HG03066 (cell line): Measurements from ENCODE around the gene KIAA0825.
A peak's percentile ranks its signal among the peaks of the same experiment; 100 is the strongest.
"Not testable (repeated sequence)": the region's sequence is repeated elsewhere in the genome, so short reads cannot be mapped to it uniquely, and the experiment has no call there.

Source experiments
- ATAC-seq: cut with Tn5 transposase; IDR thresholded peaks from one replicate; pipeline ENCODE4 v1.9.1; 2021; ENCODE audit warnings: low read depth; ENCODE audit not compliant: unreplicated experiment

The KIAA0825 gene

GRCh38 chr5:94199566-94199965 is 418.8 kb downstream of the KIAA0825 start:
- no peak for ATAC-seq

GRCh38 chr5:94197970-94198369 is 420.4 kb downstream of the KIAA0825 start:
- no peak for ATAC-seq

GRCh38 chr5:94196953-94197352 is 421.5 kb downstream of the KIAA0825 start:
- ATAC-seq = no peak

GRCh38 chr5:94192658-94193391 is 425.6 kb downstream of the KIAA0825 start:
- no peak for ATAC-seq

- no peak for ATAC-seq
These were observed 426.8 kb downstream of the KIAA0825 start for GRCh38 chr5:94191604-94192003.

- no peak for ATAC-seq
These were observed 429.7 kb downstream of the KIAA0825 start for GRCh38 chr5:94188725-94189124.

- no peak for ATAC-seq
These were observed 433.5 kb downstream of the KIAA0825 start for GRCh38 chr5:94184870-94185269.

- ATAC-seq = no peak
These were observed 436.5 kb downstream of the KIAA0825 start for GRCh38 chr5:94181895-94182294.

- no peak for ATAC-seq
These were observed 437.6 kb downstream of the KIAA0825 start for GRCh38 chr5:94180761-94181160.

- no peak for ATAC-seq
These were observed 442.5 kb downstream of the KIAA0825 start for GRCh38 chr5:94175912-94176311.

GRCh38 chr5:94174748-94175411 is 443.5 kb downstream of the KIAA0825 start:
- ATAC-seq = no peak

GRCh38 chr5:94173100-94173499 is 445.3 kb downstream of the KIAA0825 start:
- no peak for ATAC-seq

- ATAC-seq = not testable (repeated sequence)
These were observed 447.3 kb downstream of the KIAA0825 start for GRCh38 chr5:94171070-94171469.

GRCh38 chr5:94170158-94170557 is 448.2 kb downstream of the KIAA0825 start:
- peak; percentile 75 for ATAC-seq

- ATAC-seq = no peak
These were observed 450.3 kb downstream of the KIAA0825 start for GRCh38 chr5:94168151-94168550.

GRCh38 chr5:94161801-94162200 is 456.6 kb downstream of the KIAA0825 start:
- ATAC-seq = no peak

GRCh38 chr5:94159144-94159543 is 459.3 kb downstream of the KIAA0825 start:
- ATAC-seq = no peak

- ATAC-seq = no peak
These were observed 460.5 kb downstream of the KIAA0825 start for GRCh38 chr5:94157704-94158539.

- no peak for ATAC-seq
These were observed 463.7 kb downstream of the KIAA0825 start for GRCh38 chr5:94154672-94155071.

GRCh38 chr5:94153736-94154450 is 464.5 kb downstream of the KIAA0825 start:
- no peak for ATAC-seq

- not testable (repeated sequence) for ATAC-seq
These were observed 474.8 kb downstream of the KIAA0825 start for GRCh38 chr5:94143621-94144020.
